ENCODE data around the gene TLCD3A.
"Not testable (repeated sequence)": the region's sequence is repeated elsewhere in the genome, so short reads cannot be mapped to it uniquely, and the experiment has no call there.

The TLCD3A gene

GRCh38 chr17:784143-784542 is 51.7 kb downstream of the TLCD3A start:
- DNase-seq (ENCODE audit: insufficient read length, low spot score) (no peak), FAIRE-seq (peak; percentile 80)

DNA sequence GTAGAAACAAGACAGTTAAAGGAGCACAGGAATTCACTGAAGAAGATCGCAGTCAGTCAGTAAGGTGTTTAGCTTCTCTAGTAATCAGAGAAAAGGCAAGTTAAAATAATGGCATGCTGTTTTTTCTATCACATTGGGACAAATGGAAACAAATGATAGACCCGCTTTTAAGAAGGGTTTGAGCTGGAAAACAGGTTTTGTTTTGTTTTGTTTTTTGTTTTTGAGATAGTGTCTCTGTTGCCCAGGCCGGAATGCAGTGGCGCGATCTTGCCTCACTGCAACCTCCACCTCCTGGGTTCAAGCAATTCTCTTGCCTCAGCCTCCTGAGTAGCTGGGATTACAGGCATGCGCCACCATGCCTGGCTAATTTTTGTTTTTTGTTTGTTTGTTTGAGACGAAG is 53.5 kb downstream of the TLCD3A start:
- DNase-seq (ENCODE audit: insufficient read length, low spot score); FAIRE-seq: not testable (repeated sequence)

DNA sequence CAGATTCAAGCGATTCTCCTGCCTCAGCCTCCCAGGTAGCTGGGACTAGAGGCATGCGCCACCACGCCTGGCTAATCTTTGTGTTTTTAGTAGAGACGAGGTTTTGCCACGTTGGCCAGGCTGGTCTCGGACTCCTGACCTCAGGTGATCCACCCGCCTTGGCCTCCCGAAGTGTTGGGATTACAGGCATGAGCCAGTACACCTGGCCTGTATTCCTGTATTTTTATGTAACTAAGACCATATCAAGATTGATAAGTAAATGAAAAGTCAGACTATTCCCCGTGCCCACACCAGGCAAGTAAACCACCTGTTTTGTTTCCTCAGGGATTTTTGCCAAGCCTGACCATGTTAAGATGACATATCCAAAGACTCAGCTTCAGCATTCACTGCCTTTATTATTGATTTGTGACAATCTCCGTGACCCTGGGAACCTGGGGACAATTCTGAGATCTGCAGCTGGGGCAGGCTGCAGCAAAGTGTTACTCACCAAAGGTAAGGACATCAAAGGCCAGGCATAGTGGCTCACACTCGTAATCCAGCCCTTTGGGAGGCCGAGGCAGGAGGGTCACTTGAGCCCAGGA is 55.3 kb downstream of the TLCD3A start:
- FAIRE-seq: no peak

DNA sequence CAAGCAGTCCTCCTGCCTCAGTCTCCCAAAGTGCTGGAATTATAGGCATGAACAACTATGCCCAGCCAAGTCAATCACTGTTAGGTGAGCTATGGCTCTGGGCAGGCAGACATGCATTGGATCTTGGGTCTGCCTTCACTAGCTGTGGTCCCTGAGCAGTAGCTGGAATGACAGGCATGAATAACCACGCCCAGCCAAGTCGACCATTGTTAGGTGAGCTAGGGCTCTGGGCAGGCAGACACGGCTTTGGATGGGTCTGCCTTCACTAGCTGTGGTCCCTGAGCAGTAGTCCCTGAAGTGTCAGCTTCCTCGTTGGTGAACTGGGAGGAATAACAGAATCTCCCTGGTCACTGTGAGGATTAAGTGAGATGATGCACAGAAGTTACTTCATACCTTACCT is 56.2 kb downstream of the TLCD3A start:
- DNase-seq (ENCODE audit: insufficient read length, low spot score): no peak
- FAIRE-seq: peak; percentile 13

More for the DNA sequence above, 55.3 kb downstream of the TLCD3A start:
- DNase-seq (ENCODE audit: insufficient read length, low spot score): no peak

- FAIRE-seq (no peak), DNase-seq (ENCODE audit: insufficient read length, low spot score) (no peak)
Measured at GRCh38 chr17:789160-789840, 56.9 kb downstream of the TLCD3A start.

DNA sequence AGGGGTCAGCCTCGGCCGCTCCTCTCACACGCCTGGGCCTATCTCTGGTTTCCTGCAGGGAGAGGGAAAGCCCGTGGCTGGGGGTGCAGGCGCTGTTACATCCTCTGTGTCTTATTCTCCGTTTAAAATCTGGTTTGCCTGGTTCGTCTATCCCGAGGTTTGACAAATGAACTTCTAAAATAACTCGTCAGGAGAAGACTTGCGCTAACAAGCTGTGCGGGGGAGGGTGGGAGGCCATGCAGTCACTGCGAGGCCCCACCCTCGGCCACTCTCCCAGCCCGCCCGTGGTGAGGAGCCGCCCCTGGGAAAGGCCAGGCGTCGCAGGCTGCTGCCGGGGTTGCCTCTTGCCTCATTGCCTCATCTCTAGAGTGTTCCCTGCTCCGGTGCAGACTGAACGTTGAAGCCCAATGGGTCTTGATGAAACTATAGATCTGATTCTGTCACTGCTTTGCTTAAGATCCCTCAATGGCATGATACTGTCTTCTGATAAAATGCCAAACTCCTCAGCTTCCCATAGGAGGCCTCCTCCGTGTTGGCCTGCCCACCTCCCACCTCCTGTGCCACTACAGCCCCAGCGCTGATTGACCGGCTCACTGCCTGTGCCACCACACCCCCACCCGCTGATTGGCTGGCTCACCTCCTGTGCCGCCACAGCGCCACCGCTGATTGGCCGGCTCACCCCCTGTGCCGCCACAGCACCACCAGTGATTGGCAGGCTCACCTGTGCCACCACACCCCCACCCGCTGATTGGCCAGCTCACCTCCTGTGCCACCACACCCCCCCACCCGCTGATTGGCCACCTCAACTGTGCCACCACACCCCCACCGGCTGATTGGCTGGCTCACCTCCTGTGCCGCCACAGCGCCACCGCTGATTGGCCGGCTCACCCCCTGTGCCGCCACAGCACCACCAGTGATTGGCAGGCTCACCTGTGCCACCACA is 57.8 kb downstream of the TLCD3A start:
- not testable (repeated sequence) for DNase-seq (ENCODE audit: insufficient read length, low spot score)

DNA sequence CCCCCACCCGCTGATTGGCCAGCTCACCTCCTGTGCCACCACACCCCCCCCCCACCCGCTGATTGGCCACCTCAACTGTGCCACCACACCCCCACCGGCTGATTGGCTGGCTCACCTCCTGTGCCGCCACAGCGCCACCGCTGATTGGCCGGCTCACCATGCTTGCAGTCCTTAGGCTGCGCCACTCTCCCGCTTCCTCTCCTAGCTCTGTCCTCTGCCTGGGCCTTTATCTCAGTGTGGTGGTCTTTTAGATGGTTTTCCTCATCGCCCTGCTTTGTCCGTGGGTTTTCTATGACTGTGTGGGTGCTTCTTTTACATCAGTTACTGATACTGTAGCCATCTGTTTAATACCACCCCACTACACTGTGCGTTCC is 58.5 kb downstream of the TLCD3A start:
- not testable (repeated sequence) for DNase-seq (ENCODE audit: insufficient read length, low spot score); FAIRE-seq

More for the DNA sequence above, 57.8 kb downstream of the TLCD3A start:
- FAIRE-seq: peak; percentile 90

DNA sequence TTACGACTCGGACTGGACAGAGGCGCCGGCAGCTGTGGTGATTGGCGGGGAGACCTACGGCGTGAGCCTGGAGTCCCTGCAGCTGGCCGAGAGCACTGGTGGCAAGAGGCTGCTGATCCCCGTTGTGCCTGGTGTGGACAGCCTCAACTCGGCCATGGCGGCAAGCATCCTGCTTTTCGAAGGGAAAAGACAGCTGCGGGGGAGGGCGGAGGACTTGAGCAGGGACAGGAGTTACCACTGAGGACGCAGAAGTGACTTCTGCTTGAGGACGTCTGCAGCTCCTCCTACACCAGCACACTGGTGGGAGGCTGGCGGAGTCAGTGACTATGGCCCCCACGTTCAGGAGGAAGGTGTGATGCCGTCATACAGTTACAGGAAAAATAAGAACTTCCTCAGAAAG is 59.4 kb downstream of the TLCD3A start:
- DNase-seq (ENCODE audit: insufficient read length, low spot score): no peak
- no peak for FAIRE-seq

GRCh38 chr17:792277-792676 is 59.9 kb downstream of the TLCD3A start:
- DNase-seq (ENCODE audit: insufficient read length, low spot score) (no peak), FAIRE-seq (peak; percentile 31)

Measured in HTR-8/SVneo (cell line).